HFFc6 (cell line): ENCODE data around the gene OR51I2. TPM values are rescaled to one million over a fixed set of nuclear protein-coding genes. Genes with fewer than 3 reads are reported as not detected.

Source experiments
- DNase-seq: peaks from one replicate; pipeline ENCODE4 v3.0.0-alpha.2; 2018
- H3K27ac Mint-ChIP-seq: 2 replicates; pipeline ENCODE4 v1.8.0; 2020; ENCODE audit warnings: mild to moderate bottlenecking, mixed read lengths
- H3K27me3 Mint-ChIP-seq: 2 replicates; pipeline ENCODE4 v1.8.0; 2021; ENCODE audit warnings: mild to moderate bottlenecking, moderate library complexity, mixed read lengths; ENCODE audit not compliant: insufficient read depth
- H3K36me3 Mint-ChIP-seq: 2 replicates; pipeline ENCODE4 v1.8.0; 2021; ENCODE audit warnings: low read depth, mixed read lengths
- H3K4me1 Mint-ChIP-seq: 2 replicates; pipeline ENCODE4 v1.8.0; 2020; ENCODE audit warnings: low read depth, mixed read lengths
- H3K4me3 Mint-ChIP-seq: 2 replicates; pipeline ENCODE4 v1.8.0; 2020; ENCODE audit warnings: mild to moderate bottlenecking, moderate library complexity, mixed read lengths
- H3K9me3 Mint-ChIP-seq: 2 replicates; pipeline ENCODE4 v1.8.0; 2020; ENCODE audit warnings: mild to moderate bottlenecking, mixed read lengths
- CTCF ChIP-seq: fragments of 200-600 bp; sonication (generic); IDR thresholded peaks from 2 replicates; pipeline ENCODE4 v1.5.0; 2021; ENCODE audit warnings: antibody characterized with exemption, mild to moderate bottlenecking
- long read RNA-seq: library from polyadenylated mRNA; unstranded; transcript quantifications from one replicate; pipeline ENCODE4 v2.0.0, GENCODE V29; 2019
- total RNA-seq, 6 experiments: library from RNA; stranded (reverse); fragmentation: NEBNext Ultra II Directional; extraction: Animal tissue kit (Norgen Biotek cat#: 25700); gene quantifications; 2 replicates in 1 of 6; 3 replicates in 5 of 6; pipeline ENCODE4 v1.2.3, GENCODE V29; 2021

OR51I2 gene, protein sequence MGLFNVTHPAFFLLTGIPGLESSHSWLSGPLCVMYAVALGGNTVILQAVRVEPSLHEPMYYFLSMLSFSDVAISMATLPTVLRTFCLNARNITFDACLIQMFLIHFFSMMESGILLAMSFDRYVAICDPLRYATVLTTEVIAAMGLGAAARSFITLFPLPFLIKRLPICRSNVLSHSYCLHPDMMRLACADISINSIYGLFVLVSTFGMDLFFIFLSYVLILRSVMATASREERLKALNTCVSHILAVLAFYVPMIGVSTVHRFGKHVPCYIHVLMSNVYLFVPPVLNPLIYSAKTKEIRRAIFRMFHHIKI
- not detected for total RNA-seq
- long read RNA-seq, result 0 reads

- H3K27me3 Mint-ChIP-seq, result peaks cover 1% of the 10 kb centered on the region; the same call in 1 of the 2 replicates
- H3K9me3 Mint-ChIP-seq, result no peaks in the 10 kb centered on the region
- H3K36me3 Mint-ChIP-seq, result no peaks in the 10 kb centered on the region
- TF ChIP-seq CTCF, result no peak
- H3K27ac Mint-ChIP-seq, result no peak within 1 kb of the TSS
- no peak for DNase-seq
- no peak within 1 kb of the TSS for H3K4me3 Mint-ChIP-seq
- no peaks in the 10 kb centered on the region for H3K4me1 Mint-ChIP-seq
These were observed at the start of gene OR51I2 for GRCh38 chr11:5449023-5449422. Gene OR51I2, plus strand, starts transcription at chr11:5449323. Its CDS starts 4,166 bp downstream, at chr11:5453489.

DNA sequence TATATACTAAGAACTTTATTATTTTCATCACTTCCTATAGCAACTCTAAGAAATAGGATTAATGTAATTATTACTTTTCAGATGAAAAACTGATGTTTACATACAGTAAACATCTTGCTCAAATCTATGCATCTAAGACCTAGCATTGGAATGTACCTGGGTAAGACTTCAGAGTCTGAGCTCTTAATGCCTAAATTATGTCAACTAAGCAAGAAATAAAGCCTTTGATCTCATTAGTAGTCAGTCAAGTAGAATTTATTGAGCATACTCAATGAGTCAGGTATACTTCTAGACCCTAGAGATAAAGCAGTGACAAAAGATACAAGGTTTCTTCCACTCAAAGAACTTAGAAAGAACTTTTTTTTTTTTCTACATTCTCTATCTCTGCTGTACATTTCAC is 44.0 kb upstream of the OR51I2 start:
- DNase-seq, result no peak
- no peaks in the 10 kb centered on the region for H3K4me1 Mint-ChIP-seq
- no peaks in the 10 kb centered on the region for H3K9me3 Mint-ChIP-seq

GRCh38 chr11:5420993-5421392 is 28.1 kb upstream of the OR51I2 start:
- no peak overlapping the region for H3K4me3 Mint-ChIP-seq
- peaks cover 2% of the 10 kb centered on the region for H3K27me3 Mint-ChIP-seq
- no peak for TF ChIP-seq CTCF
- no peak for DNase-seq
- H3K4me1 Mint-ChIP-seq, result no peaks in the 10 kb centered on the region
- no peaks in the 10 kb centered on the region for H3K9me3 Mint-ChIP-seq
- no peaks in the 10 kb centered on the region for H3K36me3 Mint-ChIP-seq
- H3K27ac Mint-ChIP-seq, result no peak overlapping the region

More for the DNA sequence above, 44.0 kb upstream of the OR51I2 start:
- peaks cover 3% of the 10 kb centered on the region; the same call in 1 of the 2 replicates for H3K27me3 Mint-ChIP-seq
- no peaks in the 10 kb centered on the region for H3K36me3 Mint-ChIP-seq
- no peak overlapping the region for H3K4me3 Mint-ChIP-seq
- no peak for TF ChIP-seq CTCF
- no peak overlapping the region for H3K27ac Mint-ChIP-seq

DNA sequence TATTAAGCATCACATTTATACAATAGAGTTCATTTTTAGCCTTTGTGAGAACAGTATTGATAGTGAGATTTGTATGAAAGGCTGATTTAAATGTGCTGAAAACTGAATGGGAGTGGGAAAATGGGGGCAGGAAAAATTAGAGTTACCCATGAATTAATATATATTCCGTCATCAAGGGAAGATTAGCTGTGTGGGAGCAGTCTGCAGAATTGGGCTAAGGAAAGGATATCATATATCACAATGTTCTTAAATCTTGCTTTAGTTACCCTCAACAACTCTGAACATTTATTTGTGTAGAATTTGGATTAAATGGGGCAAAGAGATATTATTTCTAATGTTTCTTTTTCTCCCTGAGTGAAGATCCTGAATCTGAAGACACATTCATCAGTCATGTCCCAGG is 27.3 kb upstream of the OR51I2 start, which contains the start of gene OR51Q1:
OR51Q1 (plus strand) TSS at position 301 of the 400 bp plus-strand sequence; CDS start at position 391, 90 bp downstream.
- Mint-ChIP-seq H3K27ac (no peak within 1 kb of the TSS), H3K4me1 (no peaks in the 10 kb centered on the region), H3K27me3 (peaks cover 2% of the 10 kb centered on the region), H3K4me3 (no peak within 1 kb of the TSS), H3K9me3 (no peaks in the 10 kb centered on the region), H3K36me3 (no peaks in the 10 kb centered on the region)
- no peak for DNase-seq
- TF ChIP-seq CTCF, result no peak

DNA sequence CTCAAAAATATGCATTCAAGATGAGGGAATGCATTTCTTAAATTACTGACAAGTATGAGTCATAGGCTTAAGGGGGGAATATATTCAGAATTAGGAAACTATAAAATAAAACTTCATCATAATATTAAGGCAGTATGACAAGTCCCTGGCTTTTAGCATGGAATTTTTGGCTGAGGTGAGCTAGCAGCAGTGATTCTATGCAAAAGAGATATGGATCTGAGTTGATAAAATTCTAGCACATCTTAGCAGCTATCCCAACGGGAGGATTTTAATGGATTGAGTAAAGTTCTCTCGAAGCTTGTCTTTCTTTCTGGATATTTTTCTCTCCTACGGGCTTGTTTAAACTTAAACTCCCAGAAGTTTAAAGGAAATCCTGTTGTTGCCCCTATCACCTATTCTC is 26.0 kb upstream of the OR51I2 start:
- no peaks in the 10 kb centered on the region for H3K4me1 Mint-ChIP-seq
- H3K36me3 Mint-ChIP-seq, result no peaks in the 10 kb centered on the region
- H3K27me3 Mint-ChIP-seq, result peaks cover 2% of the 10 kb centered on the region
- no peak overlapping the region for H3K4me3 Mint-ChIP-seq
- no peaks in the 10 kb centered on the region for H3K9me3 Mint-ChIP-seq
- TF ChIP-seq CTCF, result no peak
- no peak overlapping the region for H3K27ac Mint-ChIP-seq
- DNase-seq, result no peak
